BE2C (cell line): ENCODE data around the gene CZIB.

Experiments used
- DNase-seq: peaks from one replicate; pipeline ENCODE4 v3.0.0-alpha.2; 2020
- H3K27me3 ChIP-seq: fragments of 250-450 bp; sonication (Bioruptor Pico); 2 replicates; pipeline ENCODE4 v1.5.1; 2020; ENCODE audit warnings: mild to moderate bottlenecking
- H3K36me3 ChIP-seq: fragments of 250-450 bp; sonication (Bioruptor Pico); 2 replicates; pipeline ENCODE4 v1.5.1; 2020; ENCODE audit warnings: mild to moderate bottlenecking
- H3K4me1 ChIP-seq: fragments of 250-450 bp; sonication (Bioruptor Pico); 2 replicates; pipeline ENCODE4 v1.5.1; 2020
- H3K4me3 ChIP-seq: 2 replicates; pipeline ENCODE4 v1.5.1; 2011; ENCODE audit warnings: low read depth, low read length
- H3K9me3 ChIP-seq: fragments of 250-450 bp; sonication (Bioruptor Pico); 2 replicates; pipeline ENCODE4 v1.5.1; 2020
- TF ChIP-seq, protein P1 (sequence below): IDR thresholded peaks from 2 replicates; pipeline ENCODE4 v1.5.1; 2012; ENCODE audit warnings: mild to moderate bottlenecking, low read depth, low read length

The CZIB gene

GRCh38 chr1:53237638-53238037, 17.2 kb upstream of the CZIB start:
- H3K9me3 ChIP-seq, result no peaks in the 10 kb centered on the region
- peaks cover 7% of the 10 kb centered on the region for H3K36me3 ChIP-seq
- peak overlapping the region; percentile 97 for H3K4me3 ChIP-seq
- no peaks in the 10 kb centered on the region for H3K27me3 ChIP-seq
- TF ChIP-seq, protein P1, sequence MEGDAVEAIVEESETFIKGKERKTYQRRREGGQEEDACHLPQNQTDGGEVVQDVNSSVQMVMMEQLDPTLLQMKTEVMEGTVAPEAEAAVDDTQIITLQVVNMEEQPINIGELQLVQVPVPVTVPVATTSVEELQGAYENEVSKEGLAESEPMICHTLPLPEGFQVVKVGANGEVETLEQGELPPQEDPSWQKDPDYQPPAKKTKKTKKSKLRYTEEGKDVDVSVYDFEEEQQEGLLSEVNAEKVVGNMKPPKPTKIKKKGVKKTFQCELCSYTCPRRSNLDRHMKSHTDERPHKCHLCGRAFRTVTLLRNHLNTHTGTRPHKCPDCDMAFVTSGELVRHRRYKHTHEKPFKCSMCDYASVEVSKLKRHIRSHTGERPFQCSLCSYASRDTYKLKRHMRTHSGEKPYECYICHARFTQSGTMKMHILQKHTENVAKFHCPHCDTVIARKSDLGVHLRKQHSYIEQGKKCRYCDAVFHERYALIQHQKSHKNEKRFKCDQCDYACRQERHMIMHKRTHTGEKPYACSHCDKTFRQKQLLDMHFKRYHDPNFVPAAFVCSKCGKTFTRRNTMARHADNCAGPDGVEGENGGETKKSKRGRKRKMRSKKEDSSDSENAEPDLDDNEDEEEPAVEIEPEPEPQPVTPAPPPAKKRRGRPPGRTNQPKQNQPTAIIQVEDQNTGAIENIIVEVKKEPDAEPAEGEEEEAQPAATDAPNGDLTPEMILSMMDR, result no peak
- DNase-seq, result no peak
- no peaks in the 10 kb centered on the region for H3K4me1 ChIP-seq

GRCh38 chr1:53220962-53221286, 490 bp upstream of the CZIB start:
- Histone ChIP-seq H3K4me1 (no peaks in the 10 kb centered on the region), H3K4me3 (peak overlapping the region; percentile 67), H3K27me3 (no peaks in the 10 kb centered on the region), H3K9me3 (no peaks in the 10 kb centered on the region), H3K36me3 (no peaks in the 10 kb centered on the region)
- DNase-seq, result no peak
- TF ChIP-seq, protein P1, result no peak

DNA sequence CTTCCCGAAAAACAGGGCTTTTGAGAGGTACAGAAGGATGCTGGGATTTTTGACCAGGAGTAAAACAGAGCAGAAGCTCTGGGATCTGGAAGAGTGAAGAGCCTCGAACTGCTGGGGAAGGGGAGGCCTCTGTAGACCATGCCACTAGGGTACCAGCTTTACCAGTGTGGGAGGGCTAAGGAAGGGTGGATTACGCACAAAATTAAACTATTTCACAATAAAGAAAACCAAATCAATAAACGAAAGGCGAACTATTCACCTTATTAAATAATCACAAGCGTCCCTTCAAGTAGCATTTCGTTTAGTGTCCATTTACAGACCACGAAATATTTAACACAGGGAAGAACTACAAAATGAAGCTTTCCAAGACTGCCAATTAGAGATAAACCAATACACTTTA, 723 bp downstream of the CZIB start:
- DNase-seq, result no peak
- no peaks in the 10 kb centered on the region for H3K36me3 ChIP-seq
- TF ChIP-seq, protein P1, result no peak
- no peaks in the 10 kb centered on the region for H3K27me3 ChIP-seq
- H3K9me3 ChIP-seq, result no peaks in the 10 kb centered on the region
- H3K4me1 ChIP-seq, result no peaks in the 10 kb centered on the region
- H3K4me3 ChIP-seq, result peak overlapping the region; percentile 67

- H3K36me3 ChIP-seq, result peaks cover 3% of the 10 kb centered on the region; the same call in 1 of the 2 replicates
Measured at GRCh38 chr1:53218201-53218600, 2.2 kb downstream of the CZIB start.

DNA sequence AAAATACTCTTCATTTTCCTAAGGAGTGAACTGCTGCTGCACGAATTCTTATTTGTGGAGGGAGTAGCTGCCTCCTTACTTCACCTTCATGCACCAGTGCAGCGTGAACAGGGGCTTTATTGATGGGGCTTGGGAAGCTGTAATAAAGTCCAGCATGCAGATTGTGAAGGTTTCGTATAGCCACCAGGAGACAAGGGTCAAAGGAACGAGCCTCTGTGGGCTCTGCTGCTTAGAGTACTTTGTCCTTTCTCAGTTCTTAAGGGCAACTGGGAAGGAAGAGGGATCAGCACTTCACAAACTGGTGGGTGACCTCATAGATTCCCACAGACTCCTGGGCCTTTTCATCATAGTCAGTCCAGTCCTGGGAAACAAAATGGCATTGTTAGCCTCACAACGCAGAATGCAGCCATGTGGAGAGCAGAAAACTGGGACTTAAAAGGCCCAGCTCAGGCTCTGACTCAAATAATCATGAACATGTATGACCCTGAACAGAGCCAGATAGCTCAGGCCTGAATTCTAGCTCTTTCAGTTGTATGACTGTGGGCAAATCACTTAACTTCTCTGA, 6.0 kb downstream of the CZIB start:
- Histone ChIP-seq H3K4me1 (no peaks in the 10 kb centered on the region), H3K9me3 (no peaks in the 10 kb centered on the region), H3K4me3 (no peak overlapping the region), H3K36me3 (peaks cover 3% of the 10 kb centered on the region; the same call in 1 of the 2 replicates), H3K27me3 (no peaks in the 10 kb centered on the region)
- TF ChIP-seq, protein P1, result no peak
- no peak for DNase-seq

More at GRCh38 chr1:53218201-53218600, 2.2 kb downstream of the CZIB start:
- no peak overlapping the region for H3K4me3 ChIP-seq
- no peak for DNase-seq
- no peaks in the 10 kb centered on the region for H3K27me3 ChIP-seq
- TF ChIP-seq, protein P1, result no peak
- no peaks in the 10 kb centered on the region for H3K9me3 ChIP-seq
- H3K4me1 ChIP-seq, result no peaks in the 10 kb centered on the region

DNA sequence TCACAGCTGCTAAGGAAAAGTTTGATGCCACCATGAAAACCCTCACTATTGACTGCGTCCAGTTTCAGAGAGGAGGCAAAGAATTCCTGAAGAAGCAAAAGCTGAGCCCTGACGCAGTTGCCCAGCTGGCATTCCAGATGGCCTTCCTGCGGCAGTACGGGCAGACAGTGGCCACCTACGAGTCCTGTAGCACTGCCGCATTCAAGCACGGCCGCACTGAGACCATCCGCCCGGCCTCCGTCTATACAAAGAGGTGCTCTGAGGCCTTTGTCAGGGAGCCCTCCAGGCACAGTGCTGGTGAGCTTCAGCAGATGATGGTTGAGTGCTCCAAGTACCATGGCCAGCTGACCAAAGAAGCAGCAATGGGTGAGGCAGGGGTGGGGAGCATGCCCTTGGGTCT, 9.5 kb downstream of the CZIB start:
- H3K27me3 ChIP-seq, result no peaks in the 10 kb centered on the region
- H3K4me1 ChIP-seq, result no peaks in the 10 kb centered on the region
- TF ChIP-seq, protein P1, result no peak
- peaks cover 3% of the 10 kb centered on the region; the same call in 1 of the 2 replicates for H3K36me3 ChIP-seq
- no peaks in the 10 kb centered on the region for H3K9me3 ChIP-seq
- no peak for DNase-seq
- H3K4me3 ChIP-seq, result no peak overlapping the region
